Right renal cortex interstitium (tissue), 3 donors: Measurements from ENCODE around the gene REXO5. TPM values are rescaled to one million over a fixed set of nuclear protein-coding genes. Genes with fewer than 3 reads are reported as not detected.
"Not testable (repeated sequence)": the region's sequence is repeated elsewhere in the genome, so short reads cannot be mapped to it uniquely, and the experiment has no call there.

ENCODE experiments used
- DNase-seq, 3 donors: peaks; one replicate each; pipeline ENCODE4 v3.0.0-alpha.2; 2013; ENCODE audit warnings: low read depth in 3 of 3, low spot score in 2 of 3
- polyA plus RNA-seq, 3 donors: library from polyadenylated mRNA; unstranded; fragments of 120-200 nt; gene quantifications; one replicate each; pipeline ENCODE4 v1.2.1, GENCODE V29; 2013; ENCODE audit not compliant: insufficient read length in 3 of 3

REXO5 gene
- polyA plus RNA-seq, 3 donors: 4.9 to 7.4 (median 7.0) TPM

DNA sequence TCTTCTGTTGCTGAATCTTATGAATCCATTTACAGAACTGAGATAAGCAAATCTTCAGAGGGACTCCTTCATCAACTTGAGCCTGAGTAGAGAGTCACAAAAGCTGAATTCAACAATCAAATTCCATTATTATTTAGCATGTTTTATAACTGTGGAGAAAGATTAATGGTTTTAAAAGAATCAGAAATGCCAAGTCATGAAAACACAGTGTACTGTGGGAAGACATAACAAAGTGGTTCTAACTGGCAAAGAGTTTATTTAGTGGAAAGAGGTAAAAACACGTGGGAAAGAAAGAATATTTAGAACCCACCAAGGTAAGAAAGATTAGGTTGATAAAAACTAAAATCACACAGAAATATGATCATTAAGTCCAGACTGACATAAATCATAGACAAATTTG, 5.0 kb upstream of the REXO5 start:
- DNase-seq: no peak

DNA sequence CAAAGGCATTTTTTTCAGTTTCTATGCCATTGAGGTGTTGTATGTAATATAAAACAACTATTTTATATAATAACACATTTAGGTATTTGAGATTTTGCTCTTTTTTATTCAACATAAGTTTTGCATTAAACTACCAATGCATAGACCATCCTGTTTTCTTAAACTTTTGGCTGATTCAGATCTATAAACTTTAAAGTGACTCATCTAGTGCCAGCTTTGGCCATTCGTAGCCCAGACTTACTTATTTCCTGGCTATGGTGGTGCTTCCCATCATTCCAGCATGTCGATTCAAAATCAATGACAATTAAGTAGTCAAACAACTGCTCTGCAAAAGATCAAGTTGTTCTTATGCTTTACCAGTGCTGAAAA, 3.2 kb upstream of the REXO5 start:
- DNase-seq: no peak

- no peak for DNase-seq
Observed at GRCh38 chr16:20803561-20804214, 2.6 kb upstream of the REXO5 start.

DNA sequence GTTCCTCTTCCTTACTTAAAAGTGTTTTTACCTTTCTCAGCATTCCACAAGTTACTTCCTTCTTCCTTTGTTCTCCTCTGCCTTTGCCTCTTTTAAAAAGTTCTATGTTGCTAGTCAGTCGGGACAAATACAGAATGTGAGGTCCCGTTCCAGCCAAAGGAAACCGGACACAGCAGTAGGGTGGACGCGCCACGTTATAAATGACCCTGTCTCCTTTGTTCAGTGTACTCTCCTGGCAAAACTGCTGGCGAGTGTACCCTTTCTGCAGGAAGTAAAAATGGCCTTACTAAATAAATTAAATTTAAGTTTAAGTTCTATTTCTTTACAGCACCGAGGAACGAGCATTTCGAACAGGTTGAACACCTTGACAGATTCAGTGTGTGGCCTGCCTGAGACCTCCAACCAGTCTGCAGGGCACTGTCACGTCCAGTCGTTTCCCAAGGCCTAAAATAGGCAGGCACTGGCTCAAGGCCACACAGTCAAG, 601 bp upstream of the REXO5 start:
- not testable (repeated sequence) for DNase-seq

DNA sequence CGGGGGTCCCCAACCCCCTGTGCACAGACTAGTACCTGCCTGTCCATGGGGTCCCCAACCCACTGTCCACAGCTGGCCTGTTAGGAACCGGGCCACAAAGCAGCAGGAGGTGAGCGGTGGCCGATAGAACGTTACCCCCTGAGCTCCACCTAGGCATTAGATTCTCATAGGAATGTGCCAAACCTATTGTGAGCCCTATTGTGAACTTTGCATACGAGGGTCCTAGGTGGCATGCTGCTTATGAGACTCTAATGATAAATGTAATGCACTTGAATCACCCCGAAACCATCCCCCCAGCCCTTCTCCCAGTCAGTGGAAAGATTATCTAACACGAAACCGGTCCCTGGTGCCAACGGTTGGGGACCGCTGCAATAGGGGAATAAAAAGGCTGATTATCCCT, 1.5 kb downstream of the REXO5 start:
- no peak for DNase-seq

GRCh38 chr16:20811889-20812439, 5.6 kb downstream of the REXO5 start:
- DNase-seq: no peak

DNA sequence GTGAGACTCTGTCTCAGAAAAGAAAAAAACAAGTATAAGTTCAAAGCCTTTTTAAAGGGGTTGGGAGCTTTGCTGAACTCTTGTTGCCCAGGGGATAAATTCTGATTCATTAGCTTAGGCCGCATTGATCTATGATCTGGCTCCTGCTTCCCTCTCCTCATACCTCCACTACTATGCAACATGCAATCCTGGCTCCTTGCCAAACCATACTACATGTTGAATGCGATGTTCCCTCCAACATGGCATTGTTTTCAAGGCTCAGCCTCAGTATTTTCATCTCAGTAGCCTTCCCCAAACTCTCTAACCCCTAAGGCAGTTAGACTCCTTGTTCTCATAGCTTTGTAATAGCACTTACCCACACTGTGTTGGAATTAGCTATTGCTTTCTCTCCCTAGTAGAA, 6.2 kb downstream of the REXO5 start:
- no peak for DNase-seq

GRCh38 chr16:20814784-20815183, 8.5 kb downstream of the REXO5 start:
- no peak for DNase-seq

- DNase-seq: no peak
Observed at GRCh38 chr16:20818929-20819585, 12.7 kb downstream of the REXO5 start.

DNA sequence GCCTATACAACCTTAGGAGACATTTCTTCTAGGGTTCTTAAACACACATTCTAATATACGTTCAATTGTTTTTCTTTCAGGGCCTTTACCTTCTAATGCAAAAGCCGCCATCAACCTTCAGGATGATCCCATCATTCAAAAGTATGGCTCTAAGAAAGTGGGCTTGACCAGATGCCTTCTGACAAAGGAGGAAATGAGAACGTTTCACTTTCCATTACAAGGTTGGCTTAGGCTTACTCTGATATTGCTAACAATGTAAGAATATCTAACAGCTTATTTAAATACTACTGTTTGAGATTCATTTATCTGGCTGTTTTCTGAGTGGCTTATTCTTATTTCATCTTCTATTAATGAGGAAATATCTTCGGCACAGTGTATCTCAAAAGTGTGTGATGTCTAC, 15.4 kb downstream of the REXO5 start:
- DNase-seq: no peak

- no peak for DNase-seq
Observed at GRCh38 chr16:20822521-20823325, 16.4 kb downstream of the REXO5 start.

DNA sequence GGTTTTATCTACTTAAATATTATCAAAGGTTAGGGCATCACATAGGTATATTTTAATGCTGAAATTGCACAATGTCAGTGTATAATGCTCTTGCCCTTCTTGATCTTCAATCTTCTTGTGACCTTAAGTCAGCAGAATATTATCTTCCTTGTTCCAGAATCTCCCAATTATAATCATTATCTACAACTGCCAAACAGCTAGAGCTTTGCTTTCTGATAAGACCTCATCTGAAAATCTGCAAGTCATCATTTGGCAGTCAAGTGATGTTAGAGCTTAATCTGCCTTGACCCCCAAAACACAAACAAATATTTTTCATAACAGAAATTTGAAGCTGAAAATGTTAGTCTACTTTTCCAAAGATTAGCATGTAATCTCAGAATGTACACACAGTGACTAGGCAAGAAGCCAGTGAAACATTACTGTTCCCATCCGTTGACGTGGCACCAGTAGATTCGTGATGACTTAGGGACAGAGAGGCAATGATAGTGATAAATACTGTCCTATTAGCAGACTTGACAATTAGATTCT, 19.8 kb downstream of the REXO5 start:
- DNase-seq: no peak

GRCh38 chr16:20829536-20829935, 23.2 kb downstream of the REXO5 start:
- no peak for DNase-seq

DNA sequence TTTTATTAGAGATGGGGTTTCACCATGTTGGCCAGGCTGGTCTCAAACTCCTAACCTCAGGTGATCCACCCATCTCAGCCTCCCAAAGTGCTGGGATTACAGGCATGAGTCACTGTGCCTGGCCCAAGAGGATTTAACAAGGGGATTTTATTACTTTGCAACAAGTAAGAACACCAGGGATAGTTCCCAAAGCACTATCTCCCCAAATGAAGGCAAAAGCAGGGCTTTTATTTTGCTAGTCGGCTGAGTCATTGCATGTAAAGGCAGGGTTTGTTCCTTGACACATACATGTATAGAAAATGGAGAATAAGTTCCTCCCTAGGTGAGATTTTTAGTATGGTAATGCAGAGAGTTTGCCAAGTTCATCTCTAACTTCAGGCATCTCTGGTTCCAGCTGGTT, 24.0 kb downstream of the REXO5 start:
- DNase-seq: no peak

GRCh38 chr16:20833086-20833485, 26.8 kb downstream of the REXO5 start:
- no peak for DNase-seq

- DNase-seq: no peak
Observed at GRCh38 chr16:20838240-20838639, 31.9 kb downstream of the REXO5 start.

DNA sequence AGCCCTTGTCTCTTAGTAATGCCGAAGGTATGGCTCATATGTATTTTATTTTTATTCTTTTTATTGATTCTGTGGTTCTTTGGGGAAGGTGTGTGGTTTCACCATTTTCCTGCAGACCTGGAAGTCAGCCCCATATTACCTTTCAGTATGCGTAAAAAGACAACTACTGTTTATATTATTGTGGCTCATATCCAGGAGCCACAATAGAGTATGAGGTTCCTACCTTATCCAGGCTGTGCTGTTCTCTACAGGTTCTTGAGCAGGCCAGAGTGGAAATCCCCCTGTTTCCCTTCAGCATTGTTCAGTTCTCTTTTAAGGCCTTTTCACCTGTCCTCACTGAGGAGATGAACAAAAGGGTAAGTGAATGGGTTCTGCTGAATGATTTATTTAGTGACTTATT, 33.2 kb downstream of the REXO5 start:
- DNase-seq: no peak

GRCh38 chr16:20844054-20844453, 37.7 kb downstream of the REXO5 start:
- DNase-seq: no peak

DNA sequence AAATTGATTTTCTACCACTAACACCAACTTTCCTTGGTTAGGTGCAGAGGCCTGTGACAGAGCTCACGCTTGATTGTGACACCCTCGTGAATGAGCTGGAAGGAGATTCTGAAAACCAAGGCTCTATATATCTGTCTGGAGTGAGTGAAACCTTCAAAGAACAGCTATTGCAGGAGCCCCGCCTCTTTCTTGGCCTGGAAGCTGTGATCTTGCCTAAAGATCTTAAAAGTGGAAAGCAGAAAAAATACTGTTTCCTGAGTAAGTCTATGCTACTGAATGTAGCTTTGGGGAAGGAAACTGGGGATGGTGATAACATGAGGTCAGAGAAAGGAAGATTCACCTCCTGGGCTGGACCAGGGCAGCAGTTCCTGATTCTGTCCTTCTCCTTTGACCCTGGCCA, 38.3 kb downstream of the REXO5 start:
- no peak for DNase-seq

DNA sequence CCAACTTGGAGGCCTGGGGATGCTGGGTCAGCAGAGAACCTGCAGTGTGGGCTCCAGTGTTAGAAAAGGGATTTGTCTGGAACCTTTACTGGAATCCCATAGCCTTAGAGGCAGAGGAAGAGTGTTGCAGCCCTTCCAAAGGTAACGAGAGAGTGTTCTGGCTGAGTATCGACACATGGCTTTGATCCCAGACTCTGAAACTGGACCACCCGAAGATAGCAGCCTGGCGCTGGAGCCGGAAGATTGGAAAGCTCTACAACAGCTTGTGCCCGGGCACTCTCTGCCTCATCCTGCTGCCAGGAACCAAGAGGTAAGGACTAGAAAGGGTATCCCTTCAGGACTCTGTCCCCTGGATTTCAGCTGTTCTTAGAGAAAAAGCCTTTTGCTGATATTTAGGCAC, 39.7 kb downstream of the REXO5 start:
- no peak for DNase-seq

- no peak for DNase-seq
Observed at GRCh38 chr16:20846551-20846950, 40.2 kb downstream of the REXO5 start.
